HEK293 (cell line): ENCODE results near the gene MYL12A.

Experiments used
- GFI1B ChIP-seq: fragments of 450-650 bp; formaldehyde crosslinking; IDR thresholded peaks from 2 replicates; pipeline ENCODE4 v1.5.1; 2016; ENCODE audit warnings: missing biosample characterization, missing genetic modification characterization
- HOXD13 ChIP-seq: sonication (generic); formaldehyde crosslinking; IDR thresholded peaks from 2 replicates; pipeline ENCODE4 v1.8.0; 2022; ENCODE audit warnings: missing genetic modification reagents, borderline replicate concordance
- SCRT1 ChIP-seq: fragments of 450-650 bp; formaldehyde crosslinking; IDR thresholded peaks from 2 replicates; pipeline ENCODE4 v1.5.1; 2016; ENCODE audit warnings: missing biosample characterization, missing genetic modification characterization, borderline replicate concordance
- TCF7L2 ChIP-seq: IDR thresholded peaks from 2 replicates; pipeline ENCODE4 v1.6.1; 2011; ENCODE audit warnings: low read depth, mild to moderate bottlenecking, inconsistent platforms, low read length, moderate library complexity, borderline replicate concordance
- ZBTB17 ChIP-seq: fragments of 450-650 bp; formaldehyde crosslinking; IDR thresholded peaks from 2 replicates; pipeline ENCODE4 v1.5.1; 2016; ENCODE audit warnings: missing biosample characterization, missing genetic modification characterization
- ZBTB48 ChIP-seq: fragments of 450-650 bp; formaldehyde crosslinking; IDR thresholded peaks from 2 replicates; pipeline ENCODE4 v1.5.1; 2016; ENCODE audit warnings: missing biosample characterization, missing genetic modification characterization
- ZFP41 ChIP-seq: fragments of 450-650 bp; formaldehyde crosslinking; IDR thresholded peaks from 2 replicates; pipeline ENCODE4 v1.5.1; 2016; ENCODE audit warnings: missing biosample characterization, missing genetic modification characterization, borderline replicate concordance
- ZNF174 ChIP-seq: fragments of 450-650 bp; formaldehyde crosslinking; IDR thresholded peaks from 2 replicates; pipeline ENCODE4 v1.5.0; 2017; ENCODE audit warnings: missing biosample characterization, mild to moderate bottlenecking, missing genetic modification characterization
- ZNF175 ChIP-seq: fragments of 450-650 bp; formaldehyde crosslinking; IDR thresholded peaks from 2 replicates; pipeline ENCODE4 v1.5.1; 2016; ENCODE audit warnings: missing biosample characterization, missing genetic modification characterization
- ZNF223 ChIP-seq: fragments of 450-650 bp; formaldehyde crosslinking; IDR thresholded peaks from 2 replicates; pipeline ENCODE4 v1.5.1; 2016; ENCODE audit warnings: missing biosample characterization, missing genetic modification characterization
- ZNF324 ChIP-seq: fragments of 450-650 bp; formaldehyde crosslinking; IDR thresholded peaks from 2 replicates; pipeline ENCODE4 v1.5.1; 2016; ENCODE audit warnings: missing biosample characterization, missing genetic modification characterization
- ZNF394 ChIP-seq: fragments of 450-650 bp; formaldehyde crosslinking; IDR thresholded peaks from 2 replicates; pipeline ENCODE4 v1.5.1; 2016; ENCODE audit warnings: missing biosample characterization, missing genetic modification characterization, mild to moderate bottlenecking, moderate library complexity, borderline replicate concordance
- ZNF580 ChIP-seq: fragments of 450-650 bp; formaldehyde crosslinking; IDR thresholded peaks from 2 replicates; pipeline ENCODE4 v1.5.1; 2016; ENCODE audit warnings: missing biosample characterization, missing genetic modification characterization
- ZNF600 ChIP-seq: fragments of 450-650 bp; formaldehyde crosslinking; IDR thresholded peaks from 2 replicates; pipeline ENCODE4 v1.5.1; 2016; ENCODE audit warnings: missing biosample characterization, missing genetic modification characterization
- ZNF639 ChIP-seq: fragments of 450-650 bp; formaldehyde crosslinking; IDR thresholded peaks from 2 replicates; pipeline ENCODE4 v1.5.1; 2016; ENCODE audit warnings: missing biosample characterization, missing genetic modification characterization
- ZNF843 ChIP-seq: fragments of 450-650 bp; formaldehyde crosslinking; IDR thresholded peaks from 2 replicates; pipeline ENCODE4 v1.5.1; 2016; ENCODE audit warnings: missing biosample characterization, missing genetic modification characterization
- TF ChIP-seq, protein P1 (sequence below): fragments of 450-650 bp; formaldehyde crosslinking; IDR thresholded peaks from 2 replicates; pipeline ENCODE4 v1.5.1; 2016; ENCODE audit warnings: missing biosample characterization, missing genetic modification characterization
- TF ChIP-seq, protein P2 (sequence below): fragments of 450-650 bp; formaldehyde crosslinking; IDR thresholded peaks from 2 replicates; pipeline ENCODE4 v1.5.1; 2016; ENCODE audit warnings: missing biosample characterization, missing genetic modification characterization
- TF ChIP-seq, protein P3 (sequence below): fragments of 450-650 bp; formaldehyde crosslinking; conservative IDR thresholded peaks from 2 replicates; pipeline ENCODE4 v1.5.1; 2016; ENCODE audit warnings: low read depth, missing biosample characterization, missing genetic modification characterization
- TF ChIP-seq, protein P4 (sequence below): fragments of 450-650 bp; formaldehyde crosslinking; conservative IDR thresholded peaks from 2 replicates; pipeline ENCODE4 v1.5.1; 2016; ENCODE audit warnings: low read depth, missing biosample characterization, missing genetic modification characterization
- TF ChIP-seq, protein P5 (sequence below): fragments of 450-650 bp; formaldehyde crosslinking; IDR thresholded peaks from 2 replicates; pipeline ENCODE4 v1.5.1; 2016; ENCODE audit warnings: missing biosample characterization, missing genetic modification characterization, borderline replicate concordance

MYL12A gene

DNA sequence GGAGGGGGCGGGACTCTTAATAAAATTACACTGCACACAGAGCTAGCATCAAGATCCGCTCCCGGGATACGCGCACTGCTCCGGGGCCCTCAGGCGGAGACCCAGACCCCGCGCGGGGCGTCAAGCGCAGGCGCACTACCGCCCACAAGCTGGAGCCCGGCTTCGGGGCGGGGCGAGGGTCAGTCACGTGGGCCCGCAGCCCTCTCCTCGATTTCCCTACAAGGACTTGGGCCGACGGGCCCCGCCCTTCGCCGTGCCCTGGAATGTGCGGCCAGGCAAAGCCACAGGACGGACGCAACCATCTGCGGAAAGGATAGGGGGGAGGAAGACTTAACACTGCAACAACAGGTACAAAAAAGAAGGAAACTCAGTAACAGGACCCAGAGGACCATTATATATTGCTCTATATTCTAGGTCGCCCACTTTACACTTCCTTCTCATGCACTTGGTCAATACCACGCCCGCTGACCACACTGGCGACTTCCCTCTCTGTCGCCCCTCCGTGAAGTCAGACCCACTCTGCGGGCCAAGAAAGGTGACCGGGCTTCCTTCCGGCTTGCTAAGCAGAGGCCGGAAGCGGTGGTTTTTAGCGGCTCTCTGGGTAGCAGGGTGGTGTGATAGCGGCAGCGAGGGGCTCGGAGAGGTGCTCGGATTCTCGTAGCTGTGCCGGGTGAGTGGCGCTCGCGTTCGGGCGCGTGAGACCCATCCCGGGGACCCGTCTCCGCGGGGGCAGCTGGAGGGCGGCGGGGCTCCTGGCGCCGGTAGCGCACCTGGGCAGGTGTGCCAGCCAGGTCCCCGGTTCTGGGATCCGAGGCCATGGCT, at the start of gene MYL12A (continued):
- TF ChIP-seq, protein P1, sequence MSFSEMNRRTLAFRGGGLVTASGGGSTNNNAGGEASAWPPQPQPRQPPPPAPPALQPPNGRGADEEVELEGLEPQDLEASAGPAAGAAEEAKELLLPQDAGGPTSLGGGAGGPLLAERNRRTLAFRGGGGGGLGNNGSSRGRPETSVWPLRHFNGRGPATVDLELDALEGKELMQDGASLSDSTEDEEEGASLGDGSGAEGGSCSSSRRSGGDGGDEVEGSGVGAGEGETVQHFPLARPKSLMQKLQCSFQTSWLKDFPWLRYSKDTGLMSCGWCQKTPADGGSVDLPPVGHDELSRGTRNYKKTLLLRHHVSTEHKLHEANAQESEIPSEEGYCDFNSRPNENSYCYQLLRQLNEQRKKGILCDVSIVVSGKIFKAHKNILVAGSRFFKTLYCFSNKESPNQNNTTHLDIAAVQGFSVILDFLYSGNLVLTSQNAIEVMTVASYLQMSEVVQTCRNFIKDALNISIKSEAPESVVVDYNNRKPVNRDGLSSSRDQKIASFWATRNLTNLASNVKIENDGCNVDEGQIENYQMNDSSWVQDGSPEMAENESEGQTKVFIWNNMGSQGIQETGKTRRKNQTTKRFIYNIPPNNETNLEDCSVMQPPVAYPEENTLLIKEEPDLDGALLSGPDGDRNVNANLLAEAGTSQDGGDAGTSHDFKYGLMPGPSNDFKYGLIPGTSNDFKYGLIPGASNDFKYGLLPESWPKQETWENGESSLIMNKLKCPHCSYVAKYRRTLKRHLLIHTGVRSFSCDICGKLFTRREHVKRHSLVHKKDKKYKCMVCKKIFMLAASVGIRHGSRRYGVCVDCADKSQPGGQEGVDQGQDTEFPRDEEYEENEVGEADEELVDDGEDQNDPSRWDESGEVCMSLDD (tag by site-specific recombination), result 0 out of 2 replicates have a peak, but pooled peaks have one; percentile 38
- TF ChIP-seq ZBTB48 (tag by site-specific recombination), result no peak
- TF ChIP-seq HOXD13 (CRISPR knock-in tag), result no peak
- no peak for TF ChIP-seq ZFP41 (tag by site-specific recombination)
- no peak for TF ChIP-seq GFI1B (tag by site-specific recombination)
- TF ChIP-seq ZNF175 (tag by site-specific recombination), result no peak
- TF ChIP-seq, protein P2, sequence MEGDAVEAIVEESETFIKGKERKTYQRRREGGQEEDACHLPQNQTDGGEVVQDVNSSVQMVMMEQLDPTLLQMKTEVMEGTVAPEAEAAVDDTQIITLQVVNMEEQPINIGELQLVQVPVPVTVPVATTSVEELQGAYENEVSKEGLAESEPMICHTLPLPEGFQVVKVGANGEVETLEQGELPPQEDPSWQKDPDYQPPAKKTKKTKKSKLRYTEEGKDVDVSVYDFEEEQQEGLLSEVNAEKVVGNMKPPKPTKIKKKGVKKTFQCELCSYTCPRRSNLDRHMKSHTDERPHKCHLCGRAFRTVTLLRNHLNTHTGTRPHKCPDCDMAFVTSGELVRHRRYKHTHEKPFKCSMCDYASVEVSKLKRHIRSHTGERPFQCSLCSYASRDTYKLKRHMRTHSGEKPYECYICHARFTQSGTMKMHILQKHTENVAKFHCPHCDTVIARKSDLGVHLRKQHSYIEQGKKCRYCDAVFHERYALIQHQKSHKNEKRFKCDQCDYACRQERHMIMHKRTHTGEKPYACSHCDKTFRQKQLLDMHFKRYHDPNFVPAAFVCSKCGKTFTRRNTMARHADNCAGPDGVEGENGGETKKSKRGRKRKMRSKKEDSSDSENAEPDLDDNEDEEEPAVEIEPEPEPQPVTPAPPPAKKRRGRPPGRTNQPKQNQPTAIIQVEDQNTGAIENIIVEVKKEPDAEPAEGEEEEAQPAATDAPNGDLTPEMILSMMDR (tag by site-specific recombination), result peak; percentile 55; the same call in 1 of the 2 replicates
- TF ChIP-seq, protein P3, sequence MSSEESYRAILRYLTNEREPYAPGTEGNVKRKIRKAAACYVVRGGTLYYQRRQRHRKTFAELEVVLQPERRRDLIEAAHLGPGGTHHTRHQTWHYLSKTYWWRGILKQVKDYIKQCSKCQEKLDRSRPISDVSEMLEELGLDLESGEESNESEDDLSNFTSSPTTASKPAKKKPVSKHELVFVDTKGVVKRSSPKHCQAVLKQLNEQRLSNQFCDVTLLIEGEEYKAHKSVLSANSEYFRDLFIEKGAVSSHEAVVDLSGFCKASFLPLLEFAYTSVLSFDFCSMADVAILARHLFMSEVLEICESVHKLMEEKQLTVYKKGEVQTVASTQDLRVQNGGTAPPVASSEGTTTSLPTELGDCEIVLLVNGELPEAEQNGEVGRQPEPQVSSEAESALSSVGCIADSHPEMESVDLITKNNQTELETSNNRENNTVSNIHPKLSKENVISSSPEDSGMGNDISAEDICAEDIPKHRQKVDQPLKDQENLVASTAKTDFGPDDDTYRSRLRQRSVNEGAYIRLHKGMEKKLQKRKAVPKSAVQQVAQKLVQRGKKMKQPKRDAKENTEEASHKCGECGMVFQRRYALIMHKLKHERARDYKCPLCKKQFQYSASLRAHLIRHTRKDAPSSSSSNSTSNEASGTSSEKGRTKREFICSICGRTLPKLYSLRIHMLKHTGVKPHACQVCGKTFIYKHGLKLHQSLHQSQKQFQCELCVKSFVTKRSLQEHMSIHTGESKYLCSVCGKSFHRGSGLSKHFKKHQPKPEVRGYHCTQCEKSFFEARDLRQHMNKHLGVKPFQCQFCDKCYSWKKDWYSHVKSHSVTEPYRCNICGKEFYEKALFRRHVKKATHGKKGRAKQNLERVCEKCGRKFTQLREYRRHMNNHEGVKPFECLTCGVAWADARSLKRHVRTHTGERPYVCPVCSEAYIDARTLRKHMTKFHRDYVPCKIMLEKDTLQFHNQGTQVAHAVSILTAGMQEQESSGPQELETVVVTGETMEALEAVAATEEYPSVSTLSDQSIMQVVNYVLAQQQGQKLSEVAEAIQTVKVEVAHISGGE (tag by site-specific recombination), result peak; percentile 97
- 0 out of 2 replicates have a peak, but pooled peaks have one; percentile 41 for TF ChIP-seq ZNF394 (tag by site-specific recombination)
- TF ChIP-seq ZNF324 (tag by site-specific recombination), result peak; percentile 86; the same call in 1 of the 2 replicates
- peak; percentile 80; the same call in 1 of the 2 replicates for TF ChIP-seq SCRT1 (tag by site-specific recombination)
- peak; percentile 87; the same call in 1 of the 2 replicates for TF ChIP-seq ZNF639 (tag by site-specific recombination)
- TF ChIP-seq ZBTB17 (tag by site-specific recombination), result peak; percentile 84
- TF ChIP-seq ZNF600, result no peak
- TF ChIP-seq ZNF843 (tag by site-specific recombination), result peak; percentile 72; the same call in 1 of the 2 replicates
- TF ChIP-seq TCF7L2, result no peak
- no peak for TF ChIP-seq ZNF174
- TF ChIP-seq ZNF580 (tag by site-specific recombination), result peak; percentile 98
- no peak for TF ChIP-seq ZNF223 (tag by site-specific recombination)
- TF ChIP-seq, protein P4, sequence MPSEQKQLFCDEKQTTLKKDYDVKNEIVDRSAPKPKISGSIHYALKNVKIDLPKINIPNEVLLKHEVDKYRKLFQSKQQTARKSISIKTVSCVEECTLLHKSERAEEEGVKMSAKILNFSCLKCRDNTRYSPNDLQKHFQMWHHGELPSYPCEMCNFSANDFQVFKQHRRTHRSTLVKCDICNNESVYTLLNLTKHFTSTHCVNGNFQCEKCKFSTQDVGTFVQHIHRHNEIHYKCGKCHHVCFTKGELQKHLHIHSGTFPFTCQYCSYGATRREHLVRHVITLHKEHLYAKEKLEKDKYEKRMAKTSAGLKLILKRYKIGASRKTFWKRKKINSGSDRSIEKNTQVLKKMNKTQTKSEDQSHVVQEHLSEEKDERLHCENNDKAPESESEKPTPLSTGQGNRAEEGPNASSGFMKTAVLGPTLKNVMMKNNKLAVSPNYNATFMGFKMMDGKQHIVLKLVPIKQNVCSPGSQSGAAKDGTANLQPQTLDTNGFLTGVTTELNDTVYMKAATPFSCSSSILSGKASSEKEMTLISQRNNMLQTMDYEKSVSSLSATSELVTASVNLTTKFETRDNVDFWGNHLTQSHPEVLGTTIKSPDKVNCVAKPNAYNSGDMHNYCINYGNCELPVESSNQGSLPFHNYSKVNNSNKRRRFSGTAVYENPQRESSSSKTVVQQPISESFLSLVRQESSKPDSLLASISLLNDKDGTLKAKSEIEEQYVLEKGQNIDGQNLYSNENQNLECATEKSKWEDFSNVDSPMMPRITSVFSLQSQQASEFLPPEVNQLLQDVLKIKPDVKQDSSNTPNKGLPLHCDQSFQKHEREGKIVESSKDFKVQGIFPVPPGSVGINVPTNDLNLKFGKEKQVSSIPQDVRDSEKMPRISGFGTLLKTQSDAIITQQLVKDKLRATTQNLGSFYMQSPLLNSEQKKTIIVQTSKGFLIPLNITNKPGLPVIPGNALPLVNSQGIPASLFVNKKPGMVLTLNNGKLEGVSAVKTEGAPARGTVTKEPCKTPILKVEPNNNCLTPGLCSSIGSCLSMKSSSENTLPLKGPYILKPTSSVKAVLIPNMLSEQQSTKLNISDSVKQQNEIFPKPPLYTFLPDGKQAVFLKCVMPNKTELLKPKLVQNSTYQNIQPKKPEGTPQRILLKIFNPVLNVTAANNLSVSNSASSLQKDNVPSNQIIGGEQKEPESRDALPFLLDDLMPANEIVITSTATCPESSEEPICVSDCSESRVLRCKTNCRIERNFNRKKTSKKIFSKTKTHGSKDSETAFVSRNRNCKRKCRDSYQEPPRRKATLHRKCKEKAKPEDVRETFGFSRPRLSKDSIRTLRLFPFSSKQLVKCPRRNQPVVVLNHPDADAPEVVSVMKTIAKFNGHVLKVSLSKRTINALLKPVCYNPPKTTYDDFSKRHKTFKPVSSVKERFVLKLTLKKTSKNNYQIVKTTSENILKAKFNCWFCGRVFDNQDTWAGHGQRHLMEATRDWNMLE (tag by site-specific recombination), result peak; percentile 74
- TF ChIP-seq, protein P5, sequence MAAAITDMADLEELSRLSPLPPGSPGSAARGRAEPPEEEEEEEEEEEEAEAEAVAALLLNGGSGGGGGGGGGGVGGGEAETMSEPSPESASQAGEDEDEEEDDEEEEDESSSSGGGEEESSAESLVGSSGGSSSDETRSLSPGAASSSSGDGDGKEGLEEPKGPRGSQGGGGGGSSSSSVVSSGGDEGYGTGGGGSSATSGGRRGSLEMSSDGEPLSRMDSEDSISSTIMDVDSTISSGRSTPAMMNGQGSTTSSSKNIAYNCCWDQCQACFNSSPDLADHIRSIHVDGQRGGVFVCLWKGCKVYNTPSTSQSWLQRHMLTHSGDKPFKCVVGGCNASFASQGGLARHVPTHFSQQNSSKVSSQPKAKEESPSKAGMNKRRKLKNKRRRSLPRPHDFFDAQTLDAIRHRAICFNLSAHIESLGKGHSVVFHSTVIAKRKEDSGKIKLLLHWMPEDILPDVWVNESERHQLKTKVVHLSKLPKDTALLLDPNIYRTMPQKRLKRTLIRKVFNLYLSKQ, result no peak
